Measurements from ENCODE around the gene NCAM1. TPM values are rescaled to one million over a fixed set of nuclear protein-coding genes. Genes with fewer than 3 reads are reported as not detected.
"Not testable (repeated sequence)": the region's sequence is repeated elsewhere in the genome, so short reads cannot be mapped to it uniquely, and the experiment has no call there.

Gene NCAM1
- total RNA-seq, result 100 to 1,000 TPM in 3 of 4 donors, 10 to 100 TPM in 1; 94.8 to 195 (median 150) TPM

- H3K4me1 ChIP-seq, result peaks cover 11 to 21% of the 10 kb centered on the region in 2 donors
- H3K27ac ChIP-seq, result peak within 1 kb of the TSS in 1 of 3 donors; percentile 71
- 0 to 2% methylated on average over 27 to 28 of the region's 28 CpGs for WGBS, 2 donors
- H3K27me3 ChIP-seq, result no peaks in the 10 kb centered on the region
- DNase-seq, result peak; percentile 86 to 91
- intact Hi-C loops (cut with DNase I), result no loop called here
- no peaks in the 10 kb centered on the region for H3K36me3 ChIP-seq
- peak in 1 of 6 experiments; percentile 16 for TF ChIP-seq CTCF (IDR thresholded peaks at IDR 0.05)
- TF ChIP-seq POLR2A (IDR thresholded peaks at IDR 0.05), result peak in 1 of 2 donors; percentile 44
- H3K4me3 ChIP-seq (replicated peaks in 1 of 3), result peak within 1 kb of the TSS; percentile 48 to 74 (median 67)
- H3K9me3 ChIP-seq, result no peaks in the 10 kb centered on the region
These were observed at the start of gene NCAM1 for GRCh38 chr11:112961146-112961668. NCAM1 (plus strand) TSS chr11:112961420.

GRCh38 chr11:112922606-112923005 lies 38.6 kb upstream of the NCAM1 start:
- no peak for DNase-seq
- H3K27me3 ChIP-seq, result no peaks in the 10 kb centered on the region
- intact Hi-C loops (cut with DNase I), result no loop called here
- H3K27ac ChIP-seq, result no peak overlapping the region
- no peak overlapping the region for H3K4me3 ChIP-seq (replicated peaks in 1 of 3)
- H3K4me1 ChIP-seq, result peaks cover 30 to 40% of the 10 kb centered on the region in 2 donors
- no peaks in the 10 kb centered on the region for H3K36me3 ChIP-seq
- WGBS, 2 donors, result 52 to 54% methylated on average over 2 of the region's 2 CpGs
- H3K9me3 ChIP-seq, result no peaks in the 10 kb centered on the region
- TF ChIP-seq CTCF (IDR thresholded peaks at IDR 0.05) (no peak), POLR2A (IDR thresholded peaks at IDR 0.05) (no peak)

GRCh38 chr11:112924836-112925235 lies 36.4 kb upstream of the NCAM1 start:
- Histone ChIP-seq H3K4me1 (peaks cover 51 to 62% of the 10 kb centered on the region in 2 donors), H3K27ac (peak overlapping the region; percentile 61 to 96 (median 73))
- H3K36me3 ChIP-seq; DNase-seq; H3K27me3 ChIP-seq; intact Hi-C loops (cut with DNase I); H3K9me3 ChIP-seq; H3K4me3 ChIP-seq (replicated peaks in 1 of 3): not testable (repeated sequence)
- 71 to 74% methylated on average over 6 of the region's 6 CpGs for WGBS, 2 donors

DNA sequence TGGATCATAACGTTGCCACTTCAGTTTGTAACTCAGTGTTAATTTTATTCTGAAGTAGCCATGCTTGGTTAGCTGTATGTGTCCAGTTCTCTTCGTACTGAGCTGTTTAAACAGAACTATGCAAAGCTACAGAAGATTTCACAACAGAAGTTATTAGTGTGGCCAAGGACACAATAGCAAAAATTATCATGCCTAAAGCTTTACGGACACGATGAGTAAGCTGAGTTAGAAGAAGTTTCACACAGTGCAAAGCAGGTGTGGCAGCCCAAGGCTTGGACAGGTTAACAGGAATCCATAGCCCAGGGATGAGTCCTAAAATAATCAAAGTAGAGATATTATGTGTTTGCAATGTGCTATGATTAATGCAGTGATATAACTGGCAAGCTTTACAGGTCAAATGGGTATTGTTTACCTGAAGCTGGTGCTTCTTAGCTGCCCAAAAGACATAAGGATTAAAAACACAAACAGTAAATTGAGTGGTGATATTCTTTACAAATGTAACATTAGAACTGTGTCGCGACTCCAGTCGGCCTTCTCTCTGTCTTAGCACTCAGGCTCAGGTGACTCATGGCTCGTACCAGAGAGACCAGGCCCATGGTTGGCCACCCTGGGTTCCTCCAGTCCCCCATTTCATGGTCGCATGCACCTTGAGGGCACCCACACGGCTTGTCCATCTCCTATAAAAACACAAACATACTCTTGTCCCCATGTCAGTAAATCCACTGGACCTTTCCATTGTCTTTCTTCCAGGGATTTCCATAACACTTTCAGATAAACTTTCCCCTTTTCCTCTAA lies 35.5 kb upstream of the NCAM1 start:
- intact Hi-C loops (cut with DNase I), result no loop called here
- TF ChIP-seq POLR2A (IDR thresholded peaks at IDR 0.05), result peak in 1 of 2 donors; percentile 10
- TF ChIP-seq CTCF (IDR thresholded peaks at IDR 0.05), result no peak
- peak overlapping the region; percentile 58 to 96 (median 90) for H3K27ac ChIP-seq
- WGBS, 2 donors, result 42 to 45% methylated on average over 10 of the region's 10 CpGs
- no peaks in the 10 kb centered on the region for H3K27me3 ChIP-seq
- H3K9me3 ChIP-seq, result no peaks in the 10 kb centered on the region
- DNase-seq, result peak; percentile 78 to 80
- H3K4me3 ChIP-seq (replicated peaks in 1 of 3), result no peak overlapping the region
- no peaks in the 10 kb centered on the region for H3K36me3 ChIP-seq
- peaks cover 52 to 65% of the 10 kb centered on the region in 2 donors for H3K4me1 ChIP-seq

DNA sequence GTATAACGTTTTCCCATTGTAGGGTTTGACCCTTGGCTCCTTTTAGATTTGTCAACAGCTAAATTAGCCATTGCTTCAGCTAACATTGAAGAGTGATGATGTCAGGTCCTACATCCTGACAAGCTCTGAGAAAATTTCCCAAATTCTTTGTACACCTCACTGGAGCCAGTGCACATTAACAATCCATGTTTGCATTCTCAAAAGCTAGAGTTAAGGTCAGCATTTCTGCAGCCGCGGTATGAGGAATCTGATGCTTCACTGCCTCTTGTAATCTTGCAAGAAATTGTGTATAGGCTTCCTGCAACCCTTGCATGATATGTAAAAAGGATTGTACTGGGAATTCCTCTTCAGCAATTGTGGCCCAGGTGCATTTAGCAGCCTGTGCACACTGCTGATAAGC lies 33.1 kb upstream of the NCAM1 start:
- WGBS, 2 donors, result 4 to 15% methylated on average over 3 of the region's 3 CpGs
- H3K27ac ChIP-seq, result peak overlapping the region; percentile 80 to 96 (median 90)
- H3K9me3 ChIP-seq, result no peaks in the 10 kb centered on the region
- no peak overlapping the region for H3K4me3 ChIP-seq (replicated peaks in 1 of 3)
- TF ChIP-seq POLR2A (IDR thresholded peaks at IDR 0.05), result no peak
- no peak for TF ChIP-seq CTCF (IDR thresholded peaks at IDR 0.05)
- DNase-seq, result peak; percentile 25 to 31
- intact Hi-C loops (cut with DNase I), result no loop called here
- H3K36me3 ChIP-seq, result no peaks in the 10 kb centered on the region
- no peaks in the 10 kb centered on the region for H3K27me3 ChIP-seq
- peaks cover 59 to 64% of the 10 kb centered on the region in 2 donors for H3K4me1 ChIP-seq

All from thyroid gland (tissue), 4 donors.